ENCODE measurements around the gene HCN4. TPM values are rescaled to one million over a fixed set of nuclear protein-coding genes. Genes with fewer than 3 reads are reported as not detected.

Gene HCN4
- total and polyA plus RNA-seq, 2 experiments from 2014 or later: 0.03 TPM; not detected in 1

- Histone ChIP-seq H3K4me3 (no peak overlapping the region), H3K9me2 (ENCODE audit: insufficient read depth) (no peaks in the 10 kb centered on the region), H3K4me1 (ENCODE audit: insufficient read depth) (no peaks in the 10 kb centered on the region; the same call in 1 of the 2 replicates), H3K9ac (no peak overlapping the region), H3K36me3 (ENCODE audit: low read depth) (no peaks in the 10 kb centered on the region), H3K79me2 (ENCODE audit: insufficient read depth) (no peaks in the 10 kb centered on the region), H3K27me3 (replicated peaks; ENCODE audit: insufficient read depth) (peaks cover 11% of the 10 kb centered on the region), H2AFZ (no peak overlapping the region), H3F3A (ENCODE audit: insufficient read depth) (no peaks in the 10 kb centered on the region), H4K20me1 (ENCODE audit: insufficient read depth) (no peaks in the 10 kb centered on the region), H3K27ac (no peak overlapping the region), H3K4me2 (ENCODE audit: unreplicated experiment) (no peak overlapping the region), H3K9me3 (ENCODE audit: low read depth) (no peaks in the 10 kb centered on the region)
- DNase-seq: no peak
- TF ChIP-seq EZH2 (IDR thresholded peaks at IDR 0.05; ENCODE audit: insufficient read depth, poor library complexity, severe bottlenecking) (no peak), EZH2phosphoT487 (IDR thresholded peaks at IDR 0.05; ENCODE audit: insufficient read depth, low read depth) (no peak)
- 33 to 46% methylated on average over 4 of the region's 4 CpGs for WGBS, 2 experiments (ENCODE audit: low coverage in 1 of 2, low lambda C conversion rate in 2 of 2, missing lambda C conversion rate in 2 of 2)
- in situ Hi-C loops (cut with MboI): no loop called here
These were observed 30.1 kb upstream of the HCN4 start for GRCh38 chr15:73398861-73399260.

GRCh38 chr15:73397461-73397860 lies 28.7 kb upstream of the HCN4 start:
- no peaks in the 10 kb centered on the region for H3K9me2 ChIP-seq (ENCODE audit: insufficient read depth)
- no peak overlapping the region for H3K4me3 ChIP-seq
- no peak for TF ChIP-seq EZH2 (IDR thresholded peaks at IDR 0.05; ENCODE audit: insufficient read depth, poor library complexity, severe bottlenecking)
- no peak for TF ChIP-seq EZH2phosphoT487 (IDR thresholded peaks at IDR 0.05; ENCODE audit: insufficient read depth, low read depth)
- no peaks in the 10 kb centered on the region; the same call in 1 of the 2 replicates for H3K4me1 ChIP-seq (ENCODE audit: insufficient read depth)
- no peaks in the 10 kb centered on the region for H3K9me3 ChIP-seq (ENCODE audit: low read depth)
- no peak overlapping the region for H2AFZ ChIP-seq
- H3K9ac ChIP-seq: no peak overlapping the region
- H3K4me2 ChIP-seq (ENCODE audit: unreplicated experiment): no peak overlapping the region
- no peaks in the 10 kb centered on the region for H4K20me1 ChIP-seq (ENCODE audit: insufficient read depth)
- H3K27ac ChIP-seq: no peak overlapping the region
- H3F3A ChIP-seq (ENCODE audit: insufficient read depth): no peaks in the 10 kb centered on the region
- in situ Hi-C loops (cut with MboI): no loop called here
- WGBS, 2 experiments (ENCODE audit: low coverage in 1 of 2, low lambda C conversion rate in 2 of 2, missing lambda C conversion rate in 2 of 2): 33 to 40% methylated on average over 5 of the region's 5 CpGs
- DNase-seq: no peak
- no peaks in the 10 kb centered on the region for H3K79me2 ChIP-seq (ENCODE audit: insufficient read depth)
- H3K27me3 ChIP-seq (replicated peaks; ENCODE audit: insufficient read depth): peaks cover 18% of the 10 kb centered on the region
- no peaks in the 10 kb centered on the region for H3K36me3 ChIP-seq (ENCODE audit: low read depth)

- no peaks in the 10 kb centered on the region for H3K9me2 ChIP-seq (ENCODE audit: insufficient read depth)
- H3K4me3 ChIP-seq: no peak overlapping the region
- TF ChIP-seq EZH2 (IDR thresholded peaks at IDR 0.05; ENCODE audit: insufficient read depth, poor library complexity, severe bottlenecking) (no peak), EZH2phosphoT487 (IDR thresholded peaks at IDR 0.05; ENCODE audit: insufficient read depth, low read depth) (no peak)
- no peaks in the 10 kb centered on the region for H3K9me3 ChIP-seq (ENCODE audit: low read depth)
- DNase-seq: no peak
- peaks cover 18% of the 10 kb centered on the region for H3K27me3 ChIP-seq (replicated peaks; ENCODE audit: insufficient read depth)
- no peak overlapping the region for H3K4me2 ChIP-seq (ENCODE audit: unreplicated experiment)
- H3F3A ChIP-seq (ENCODE audit: insufficient read depth): no peaks in the 10 kb centered on the region
- no peak overlapping the region for H2AFZ ChIP-seq
- in situ Hi-C loops (cut with MboI): no loop called here
- no peaks in the 10 kb centered on the region for H3K79me2 ChIP-seq (ENCODE audit: insufficient read depth)
- H3K9ac ChIP-seq: no peak overlapping the region
- H3K27ac ChIP-seq: no peak overlapping the region
- no peaks in the 10 kb centered on the region; the same call in 1 of the 2 replicates for H3K4me1 ChIP-seq (ENCODE audit: insufficient read depth)
- no peaks in the 10 kb centered on the region for H3K36me3 ChIP-seq (ENCODE audit: low read depth)
- WGBS, 2 experiments (ENCODE audit: low coverage in 1 of 2, low lambda C conversion rate in 2 of 2, missing lambda C conversion rate in 2 of 2): 61 to 80% methylated on average over 2 of the region's 2 CpGs
- no peaks in the 10 kb centered on the region for H4K20me1 ChIP-seq (ENCODE audit: insufficient read depth)
These were observed 26.9 kb upstream of the HCN4 start for GRCh38 chr15:73395671-73396070.

- Histone ChIP-seq H2AFZ (no peak overlapping the region), H3K36me3 (ENCODE audit: low read depth) (no peaks in the 10 kb centered on the region), H4K20me1 (ENCODE audit: insufficient read depth) (no peaks in the 10 kb centered on the region), H3K27ac (no peak overlapping the region), H3K79me2 (ENCODE audit: insufficient read depth) (no peaks in the 10 kb centered on the region), H3K4me1 (ENCODE audit: insufficient read depth) (no peaks in the 10 kb centered on the region), H3K4me3 (no peak overlapping the region), H3K9ac (no peak overlapping the region), H3K9me2 (ENCODE audit: insufficient read depth) (no peaks in the 10 kb centered on the region), H3K4me2 (ENCODE audit: unreplicated experiment) (no peak overlapping the region), H3K9me3 (ENCODE audit: low read depth) (no peaks in the 10 kb centered on the region), H3F3A (ENCODE audit: insufficient read depth) (no peaks in the 10 kb centered on the region), H3K27me3 (replicated peaks; ENCODE audit: insufficient read depth) (peaks cover 18% of the 10 kb centered on the region)
- in situ Hi-C loops (cut with MboI): no loop called here
- TF ChIP-seq EZH2 (IDR thresholded peaks at IDR 0.05; ENCODE audit: insufficient read depth, poor library complexity, severe bottlenecking): no peak
- no peak for TF ChIP-seq EZH2phosphoT487 (IDR thresholded peaks at IDR 0.05; ENCODE audit: insufficient read depth, low read depth)
- no peak for DNase-seq
These were observed 26.0 kb upstream of the HCN4 start for GRCh38 chr15:73394782-73395181.

- TF ChIP-seq EZH2 (IDR thresholded peaks at IDR 0.05; ENCODE audit: insufficient read depth, poor library complexity, severe bottlenecking): no peak
- TF ChIP-seq EZH2phosphoT487 (IDR thresholded peaks at IDR 0.05; ENCODE audit: insufficient read depth, low read depth): no peak
- no peaks in the 10 kb centered on the region for H3K9me3 ChIP-seq (ENCODE audit: low read depth)
- no peaks in the 10 kb centered on the region for H3K36me3 ChIP-seq (ENCODE audit: low read depth)
- no peaks in the 10 kb centered on the region for H3K79me2 ChIP-seq (ENCODE audit: insufficient read depth)
- H4K20me1 ChIP-seq (ENCODE audit: insufficient read depth): no peaks in the 10 kb centered on the region
- peaks cover 7% of the 10 kb centered on the region; the same call in 1 of the 2 replicates for H3F3A ChIP-seq (ENCODE audit: insufficient read depth)
- WGBS, 2 experiments (ENCODE audit: low coverage in 1 of 2, low lambda C conversion rate in 2 of 2, missing lambda C conversion rate in 2 of 2): 23 to 29% methylated on average over 2 of the region's 2 CpGs
- H2AFZ ChIP-seq: no peak overlapping the region
- H3K4me1 ChIP-seq (ENCODE audit: insufficient read depth): no peaks in the 10 kb centered on the region
- H3K27me3 ChIP-seq (replicated peaks; ENCODE audit: insufficient read depth): peaks cover 18% of the 10 kb centered on the region
- no peak overlapping the region for H3K4me3 ChIP-seq
- no peak for DNase-seq
- in situ Hi-C loops (cut with MboI): no loop called here
- no peak overlapping the region for H3K4me2 ChIP-seq (ENCODE audit: unreplicated experiment)
- H3K27ac ChIP-seq: no peak overlapping the region
- H3K9me2 ChIP-seq (ENCODE audit: insufficient read depth): no peaks in the 10 kb centered on the region
- no peak overlapping the region for H3K9ac ChIP-seq
These were observed 24.6 kb upstream of the HCN4 start for GRCh38 chr15:73393336-73393735.
